ENCODE data around the gene ODF2L.

- TF ChIP-seq CTCF (IDR thresholded peaks at IDR 0.05) = no peak
- TF ChIP-seq POLR2A (IDR thresholded peaks at IDR 0.05) = no peak
- TF ChIP-seq POLR2AphosphoS5 (IDR thresholded peaks at IDR 0.05) = no peak
Measured at GRCh38 chr1:86322241-86322640, 73.9 kb downstream of the ODF2L start.
